Measurements from ENCODE around the gene EBF4.

DNA sequence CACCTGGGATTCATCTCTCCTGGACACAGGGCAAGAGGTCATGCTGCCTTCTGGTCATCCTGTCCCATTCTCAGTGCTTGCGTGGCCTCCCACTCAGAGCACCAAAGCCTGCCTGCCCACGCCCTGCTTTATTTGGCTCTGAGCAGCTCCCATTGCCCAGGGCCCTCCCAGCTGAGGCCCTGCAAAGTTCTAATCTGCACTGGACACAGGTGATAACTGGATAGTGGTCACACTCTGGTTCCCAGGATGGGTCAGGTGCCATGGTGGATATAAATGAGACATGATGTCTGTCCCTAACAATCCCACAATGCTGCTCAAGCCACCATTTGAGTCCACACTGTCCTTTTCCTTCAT lies 68.3 kb downstream of the EBF4 start:
- TF ChIP-seq, protein P1, sequence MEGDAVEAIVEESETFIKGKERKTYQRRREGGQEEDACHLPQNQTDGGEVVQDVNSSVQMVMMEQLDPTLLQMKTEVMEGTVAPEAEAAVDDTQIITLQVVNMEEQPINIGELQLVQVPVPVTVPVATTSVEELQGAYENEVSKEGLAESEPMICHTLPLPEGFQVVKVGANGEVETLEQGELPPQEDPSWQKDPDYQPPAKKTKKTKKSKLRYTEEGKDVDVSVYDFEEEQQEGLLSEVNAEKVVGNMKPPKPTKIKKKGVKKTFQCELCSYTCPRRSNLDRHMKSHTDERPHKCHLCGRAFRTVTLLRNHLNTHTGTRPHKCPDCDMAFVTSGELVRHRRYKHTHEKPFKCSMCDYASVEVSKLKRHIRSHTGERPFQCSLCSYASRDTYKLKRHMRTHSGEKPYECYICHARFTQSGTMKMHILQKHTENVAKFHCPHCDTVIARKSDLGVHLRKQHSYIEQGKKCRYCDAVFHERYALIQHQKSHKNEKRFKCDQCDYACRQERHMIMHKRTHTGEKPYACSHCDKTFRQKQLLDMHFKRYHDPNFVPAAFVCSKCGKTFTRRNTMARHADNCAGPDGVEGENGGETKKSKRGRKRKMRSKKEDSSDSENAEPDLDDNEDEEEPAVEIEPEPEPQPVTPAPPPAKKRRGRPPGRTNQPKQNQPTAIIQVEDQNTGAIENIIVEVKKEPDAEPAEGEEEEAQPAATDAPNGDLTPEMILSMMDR (IDR thresholded peaks at IDR 0.05; ENCODE audit: poor library complexity, severe bottlenecking), result no peak
- TF ChIP-seq POLR2AphosphoS5 (IDR thresholded peaks at IDR 0.05) (no peak), EP300 (conservative IDR thresholded peaks at IDR 0.05; ENCODE audit: poor library complexity, severe bottlenecking) (no peak)

Measured in neural cell (in vitro differentiated cells).